Measurements from ENCODE around the gene SMC1B.

DNA sequence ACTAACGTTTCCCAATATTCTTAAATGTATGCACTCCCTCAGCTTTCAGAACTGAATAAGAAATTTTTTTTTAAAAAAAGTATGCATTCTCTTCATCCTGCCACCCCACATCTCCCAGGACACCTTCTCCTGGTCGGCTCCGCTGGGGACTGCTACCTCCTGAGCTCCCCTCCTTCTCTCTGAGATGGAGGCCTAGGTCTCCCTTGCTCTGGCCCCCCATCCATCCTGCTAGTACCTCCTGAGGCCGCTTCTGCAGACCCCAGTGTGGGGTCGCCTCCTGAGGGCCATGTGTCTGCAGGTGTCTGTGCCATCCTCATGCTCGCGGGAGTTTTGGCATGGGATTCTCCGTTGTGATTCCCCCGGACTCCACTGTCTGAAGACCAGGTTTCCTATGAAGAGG is 75.9 kb downstream of the SMC1B start:
- no peak for TF ChIP-seq YY1 (IDR thresholded peaks at IDR 0.05)
- TF ChIP-seq, protein P1, sequence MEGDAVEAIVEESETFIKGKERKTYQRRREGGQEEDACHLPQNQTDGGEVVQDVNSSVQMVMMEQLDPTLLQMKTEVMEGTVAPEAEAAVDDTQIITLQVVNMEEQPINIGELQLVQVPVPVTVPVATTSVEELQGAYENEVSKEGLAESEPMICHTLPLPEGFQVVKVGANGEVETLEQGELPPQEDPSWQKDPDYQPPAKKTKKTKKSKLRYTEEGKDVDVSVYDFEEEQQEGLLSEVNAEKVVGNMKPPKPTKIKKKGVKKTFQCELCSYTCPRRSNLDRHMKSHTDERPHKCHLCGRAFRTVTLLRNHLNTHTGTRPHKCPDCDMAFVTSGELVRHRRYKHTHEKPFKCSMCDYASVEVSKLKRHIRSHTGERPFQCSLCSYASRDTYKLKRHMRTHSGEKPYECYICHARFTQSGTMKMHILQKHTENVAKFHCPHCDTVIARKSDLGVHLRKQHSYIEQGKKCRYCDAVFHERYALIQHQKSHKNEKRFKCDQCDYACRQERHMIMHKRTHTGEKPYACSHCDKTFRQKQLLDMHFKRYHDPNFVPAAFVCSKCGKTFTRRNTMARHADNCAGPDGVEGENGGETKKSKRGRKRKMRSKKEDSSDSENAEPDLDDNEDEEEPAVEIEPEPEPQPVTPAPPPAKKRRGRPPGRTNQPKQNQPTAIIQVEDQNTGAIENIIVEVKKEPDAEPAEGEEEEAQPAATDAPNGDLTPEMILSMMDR (IDR thresholded peaks at IDR 0.05; ENCODE audit: low read depth, low read length, missing input control): no peak
- no peak for TF ChIP-seq EGR1 (IDR thresholded peaks at IDR 0.05; ENCODE audit: low read depth in 2 of 2)
